K562 (cell line): ENCODE data around the gene TRIAP1. TPM values are rescaled to one million over a fixed set of nuclear protein-coding genes. Genes with fewer than 3 reads are reported as not detected.

ENCODE experiments used
- ATF1 ChIP-seq, 2 experiments: fragments of 450-650 bp in 1 of 2; IDR thresholded peaks; 2 replicates each; pipeline ENCODE4 v1.6.1; 2016; ENCODE audit warnings: missing compliant biosample characterization in 1 of 2, missing genetic modification characterization in 1 of 2
- ELF4 ChIP-seq: fragments of 450-650 bp; formaldehyde crosslinking; IDR thresholded peaks from 2 replicates; pipeline ENCODE4 v1.4.0; 2022; ENCODE audit warnings: missing genetic modification characterization
- KLF16 ChIP-seq: IDR thresholded peaks from 2 replicates; pipeline ENCODE4 v1.6.1; 2016; ENCODE audit warnings: antibody characterized with exemption
- MAFK ChIP-seq: IDR thresholded peaks from 2 replicates; pipeline ENCODE4 v1.6.1; 2011; ENCODE audit warnings: low read length, improper control_type of control experiment
- SLC30A9 ChIP-seq: fragments of 250-450 bp; sonication (Bioruptor Pico); IDR thresholded peaks from 2 replicates; pipeline ENCODE4 v1.8.0; 2022; ENCODE audit warnings: mild to moderate bottlenecking, moderate library complexity
- ZEB2 ChIP-seq: fragments of 450-650 bp; IDR thresholded peaks from 2 replicates; pipeline ENCODE4 v1.6.1; 2016
- ZNF12 ChIP-seq: sonication (generic); formaldehyde crosslinking; IDR thresholded peaks from 2 replicates; pipeline ENCODE4 v1.4.0; 2020; ENCODE audit warnings: mild to moderate bottlenecking, missing genetic modification reagents
- ZNF695 ChIP-seq: fragments of 450-650 bp; formaldehyde crosslinking; IDR thresholded peaks from 2 replicates; pipeline ENCODE4 v1.4.0; 2020; ENCODE audit warnings: mild to moderate bottlenecking, moderate library complexity
- polyA plus RNA-seq, 8 experiments: library from polyadenylated mRNA; depleted of rRNA in 4 of 8; stranded (reverse) in 5 of 8; unstranded in 3 of 8; fragments of >200 nt; fragmentation: Nextera tagmentation in 2 of 8; fragmentation: Illumina TruSeq in 1 of 8; extraction: Ambion mirVana in 2 of 8; extraction: Trizol in 1 of 8; gene quantifications; 2 replicates each; pipeline versions ENCODE4 v1.2.1 to v1.2.3, GENCODE V29; 2011 to 2014; ENCODE audit warnings: inconsistent platforms in 1 of 8, missing spikeins in 1 of 8
- total RNA-seq, 7 experiments: library from RNA; depleted of rRNA in 6 of 7; stranded (reverse); fragments of >200 nt in 6 of 7; fragmentation: Illumina TruSeq in 2 of 7; extraction: Trizol in 2 of 7; gene quantifications; 2 replicates each; pipeline versions ENCODE4 v1.2.1 to v1.2.3, GENCODE V29; 2011 to 2021; ENCODE audit warnings: low replicate concordance in 1 of 7
- TF ChIP-seq, protein P1 (sequence below): fragments of 250-450 bp; sonication (Bioruptor Pico); IDR thresholded peaks from 2 replicates; pipeline ENCODE4 v1.8.0; 2021; ENCODE audit warnings: mild to moderate bottlenecking, moderate library complexity
- TF ChIP-seq, protein P2 (sequence below): fragments of 250-450 bp; sonication (Bioruptor Pico); IDR thresholded peaks from 2 replicates; pipeline ENCODE4 v1.5.0; 2021; ENCODE audit warnings: mild to moderate bottlenecking, borderline replicate concordance
- TF ChIP-seq, protein P3 (sequence below): fragments of 150-350 bp; conservative IDR thresholded peaks from 2 replicates; pipeline ENCODE4 v1.6.1; 2014; ENCODE audit warnings: low read length
- TF ChIP-seq, protein P4 (sequence below): fragments of 450-650 bp; IDR thresholded peaks from 2 replicates; pipeline ENCODE4 v1.6.1; 2016; ENCODE audit warnings: low read depth

The TRIAP1 gene
- total and polyA plus RNA-seq, 9 of the 15 experiments (the other 6 are each of a cell fraction or from before 2014, with no cell fraction given), result 37.3 to 354 (median 65.4) TPM

DNA sequence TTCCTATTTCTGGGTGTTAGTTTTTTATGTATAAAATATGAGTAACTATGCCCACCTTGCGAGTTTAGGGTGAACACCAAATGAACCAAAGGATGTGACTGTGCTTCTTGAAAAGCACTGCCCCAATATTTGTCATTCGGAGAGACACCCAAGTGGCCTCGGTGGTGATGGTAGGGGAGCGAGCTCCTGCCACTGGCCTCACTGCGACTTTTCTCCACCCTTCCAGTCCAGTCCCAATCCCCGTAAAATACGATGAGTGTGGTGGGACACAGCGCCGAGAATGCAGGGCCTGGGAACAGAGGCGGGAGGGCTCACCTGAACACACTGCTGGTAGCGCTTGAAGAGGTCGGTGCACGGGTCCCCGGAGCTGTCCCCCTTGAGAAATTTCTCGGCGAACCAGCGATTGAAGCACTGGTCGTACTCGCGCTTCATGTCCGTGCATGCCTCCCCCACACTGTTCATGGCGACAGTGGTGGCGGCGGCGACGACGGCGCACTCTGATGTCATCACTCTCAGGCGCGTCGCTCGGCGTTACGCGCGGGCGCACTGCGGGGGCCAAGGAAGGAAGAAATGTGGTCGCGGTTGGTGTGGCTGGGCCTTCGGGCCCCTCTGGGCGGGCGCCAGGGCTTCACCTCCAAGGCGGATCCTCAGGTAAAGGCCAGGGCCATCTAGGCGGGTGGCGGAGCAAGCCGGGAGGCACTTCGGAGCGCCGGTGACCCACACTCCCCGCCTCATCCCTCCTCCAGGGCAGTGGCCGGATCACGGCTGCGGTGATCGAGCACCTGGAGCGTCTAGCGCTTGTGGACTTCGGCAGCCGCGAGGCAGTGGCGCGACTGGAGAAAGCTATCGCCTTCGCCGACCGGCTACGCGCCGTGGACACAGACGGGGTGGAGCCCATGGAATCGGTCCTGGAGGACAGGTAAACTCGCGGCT, at the start of gene TRIAP1, which contains the start of gene GATC (continued):
- peak; percentile 81; the same call in 1 of the 2 replicates for TF ChIP-seq ZNF12 (CRISPR knock-in tag)
- TF ChIP-seq ATF1 (CRISPR knock-in tag; IDR thresholded peaks at IDR 0.05), result peak; percentile 100
- TF ChIP-seq ATF1 (tag; IDR thresholded peaks at IDR 0.05), result peak; percentile 100
- no peak; the same call in 1 of the 2 replicates for TF ChIP-seq MAFK
- TF ChIP-seq, protein P1, sequence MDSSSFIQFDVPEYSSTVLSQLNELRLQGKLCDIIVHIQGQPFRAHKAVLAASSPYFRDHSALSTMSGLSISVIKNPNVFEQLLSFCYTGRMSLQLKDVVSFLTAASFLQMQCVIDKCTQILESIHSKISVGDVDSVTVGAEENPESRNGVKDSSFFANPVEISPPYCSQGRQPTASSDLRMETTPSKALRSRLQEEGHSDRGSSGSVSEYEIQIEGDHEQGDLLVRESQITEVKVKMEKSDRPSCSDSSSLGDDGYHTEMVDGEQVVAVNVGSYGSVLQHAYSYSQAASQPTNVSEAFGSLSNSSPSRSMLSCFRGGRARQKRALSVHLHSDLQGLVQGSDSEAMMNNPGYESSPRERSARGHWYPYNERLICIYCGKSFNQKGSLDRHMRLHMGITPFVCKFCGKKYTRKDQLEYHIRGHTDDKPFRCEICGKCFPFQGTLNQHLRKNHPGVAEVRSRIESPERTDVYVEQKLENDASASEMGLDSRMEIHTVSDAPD (CRISPR knock-in tag), result no peak
- TF ChIP-seq ZEB2, result no peak
- TF ChIP-seq, protein P2, sequence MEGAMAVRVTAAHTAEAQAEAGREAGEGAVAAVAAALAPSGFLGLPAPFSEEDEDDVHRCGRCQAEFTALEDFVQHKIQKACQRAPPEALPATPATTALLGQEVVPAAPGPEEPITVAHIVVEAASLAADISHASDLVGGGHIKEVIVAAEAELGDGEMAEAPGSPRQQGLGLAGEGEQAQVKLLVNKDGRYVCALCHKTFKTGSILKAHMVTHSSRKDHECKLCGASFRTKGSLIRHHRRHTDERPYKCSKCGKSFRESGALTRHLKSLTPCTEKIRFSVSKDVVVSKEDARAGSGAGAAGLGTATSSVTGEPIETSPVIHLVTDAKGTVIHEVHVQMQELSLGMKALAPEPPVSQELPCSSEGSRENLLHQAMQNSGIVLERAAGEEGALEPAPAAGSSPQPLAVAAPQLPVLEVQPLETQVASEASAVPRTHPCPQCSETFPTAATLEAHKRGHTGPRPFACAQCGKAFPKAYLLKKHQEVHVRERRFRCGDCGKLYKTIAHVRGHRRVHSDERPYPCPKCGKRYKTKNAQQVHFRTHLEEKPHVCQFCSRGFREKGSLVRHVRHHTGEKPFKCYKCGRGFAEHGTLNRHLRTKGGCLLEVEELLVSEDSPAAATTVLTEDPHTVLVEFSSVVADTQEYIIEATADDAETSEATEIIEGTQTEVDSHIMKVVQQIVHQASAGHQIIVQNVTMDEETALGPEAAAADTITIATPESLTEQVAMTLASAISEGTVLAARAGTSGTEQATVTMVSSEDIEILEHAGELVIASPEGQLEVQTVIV (CRISPR knock-in tag), result no peak
- TF ChIP-seq ELF4 (CRISPR knock-in tag), result no peak
- TF ChIP-seq ZNF695 (CRISPR knock-in tag), result no peak
- peak; percentile 72 for TF ChIP-seq KLF16
- TF ChIP-seq SLC30A9 (CRISPR knock-in tag), result no peak
- TF ChIP-seq, protein P3, sequence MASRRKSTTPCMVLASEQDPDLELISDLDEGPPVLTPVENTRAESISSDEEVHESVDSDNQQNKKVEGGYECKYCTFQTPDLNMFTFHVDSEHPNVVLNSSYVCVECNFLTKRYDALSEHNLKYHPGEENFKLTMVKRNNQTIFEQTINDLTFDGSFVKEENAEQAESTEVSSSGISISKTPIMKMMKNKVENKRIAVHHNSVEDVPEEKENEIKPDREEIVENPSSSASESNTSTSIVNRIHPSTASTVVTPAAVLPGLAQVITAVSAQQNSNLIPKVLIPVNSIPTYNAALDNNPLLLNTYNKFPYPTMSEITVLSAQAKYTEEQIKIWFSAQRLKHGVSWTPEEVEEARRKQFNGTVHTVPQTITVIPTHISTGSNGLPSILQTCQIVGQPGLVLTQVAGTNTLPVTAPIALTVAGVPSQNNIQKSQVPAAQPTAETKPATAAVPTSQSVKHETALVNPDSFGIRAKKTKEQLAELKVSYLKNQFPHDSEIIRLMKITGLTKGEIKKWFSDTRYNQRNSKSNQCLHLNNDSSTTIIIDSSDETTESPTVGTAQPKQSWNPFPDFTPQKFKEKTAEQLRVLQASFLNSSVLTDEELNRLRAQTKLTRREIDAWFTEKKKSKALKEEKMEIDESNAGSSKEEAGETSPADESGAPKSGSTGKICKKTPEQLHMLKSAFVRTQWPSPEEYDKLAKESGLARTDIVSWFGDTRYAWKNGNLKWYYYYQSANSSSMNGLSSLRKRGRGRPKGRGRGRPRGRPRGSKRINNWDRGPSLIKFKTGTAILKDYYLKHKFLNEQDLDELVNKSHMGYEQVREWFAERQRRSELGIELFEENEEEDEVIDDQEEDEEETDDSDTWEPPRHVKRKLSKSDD, result peak; percentile 97
- TF ChIP-seq, protein P4, sequence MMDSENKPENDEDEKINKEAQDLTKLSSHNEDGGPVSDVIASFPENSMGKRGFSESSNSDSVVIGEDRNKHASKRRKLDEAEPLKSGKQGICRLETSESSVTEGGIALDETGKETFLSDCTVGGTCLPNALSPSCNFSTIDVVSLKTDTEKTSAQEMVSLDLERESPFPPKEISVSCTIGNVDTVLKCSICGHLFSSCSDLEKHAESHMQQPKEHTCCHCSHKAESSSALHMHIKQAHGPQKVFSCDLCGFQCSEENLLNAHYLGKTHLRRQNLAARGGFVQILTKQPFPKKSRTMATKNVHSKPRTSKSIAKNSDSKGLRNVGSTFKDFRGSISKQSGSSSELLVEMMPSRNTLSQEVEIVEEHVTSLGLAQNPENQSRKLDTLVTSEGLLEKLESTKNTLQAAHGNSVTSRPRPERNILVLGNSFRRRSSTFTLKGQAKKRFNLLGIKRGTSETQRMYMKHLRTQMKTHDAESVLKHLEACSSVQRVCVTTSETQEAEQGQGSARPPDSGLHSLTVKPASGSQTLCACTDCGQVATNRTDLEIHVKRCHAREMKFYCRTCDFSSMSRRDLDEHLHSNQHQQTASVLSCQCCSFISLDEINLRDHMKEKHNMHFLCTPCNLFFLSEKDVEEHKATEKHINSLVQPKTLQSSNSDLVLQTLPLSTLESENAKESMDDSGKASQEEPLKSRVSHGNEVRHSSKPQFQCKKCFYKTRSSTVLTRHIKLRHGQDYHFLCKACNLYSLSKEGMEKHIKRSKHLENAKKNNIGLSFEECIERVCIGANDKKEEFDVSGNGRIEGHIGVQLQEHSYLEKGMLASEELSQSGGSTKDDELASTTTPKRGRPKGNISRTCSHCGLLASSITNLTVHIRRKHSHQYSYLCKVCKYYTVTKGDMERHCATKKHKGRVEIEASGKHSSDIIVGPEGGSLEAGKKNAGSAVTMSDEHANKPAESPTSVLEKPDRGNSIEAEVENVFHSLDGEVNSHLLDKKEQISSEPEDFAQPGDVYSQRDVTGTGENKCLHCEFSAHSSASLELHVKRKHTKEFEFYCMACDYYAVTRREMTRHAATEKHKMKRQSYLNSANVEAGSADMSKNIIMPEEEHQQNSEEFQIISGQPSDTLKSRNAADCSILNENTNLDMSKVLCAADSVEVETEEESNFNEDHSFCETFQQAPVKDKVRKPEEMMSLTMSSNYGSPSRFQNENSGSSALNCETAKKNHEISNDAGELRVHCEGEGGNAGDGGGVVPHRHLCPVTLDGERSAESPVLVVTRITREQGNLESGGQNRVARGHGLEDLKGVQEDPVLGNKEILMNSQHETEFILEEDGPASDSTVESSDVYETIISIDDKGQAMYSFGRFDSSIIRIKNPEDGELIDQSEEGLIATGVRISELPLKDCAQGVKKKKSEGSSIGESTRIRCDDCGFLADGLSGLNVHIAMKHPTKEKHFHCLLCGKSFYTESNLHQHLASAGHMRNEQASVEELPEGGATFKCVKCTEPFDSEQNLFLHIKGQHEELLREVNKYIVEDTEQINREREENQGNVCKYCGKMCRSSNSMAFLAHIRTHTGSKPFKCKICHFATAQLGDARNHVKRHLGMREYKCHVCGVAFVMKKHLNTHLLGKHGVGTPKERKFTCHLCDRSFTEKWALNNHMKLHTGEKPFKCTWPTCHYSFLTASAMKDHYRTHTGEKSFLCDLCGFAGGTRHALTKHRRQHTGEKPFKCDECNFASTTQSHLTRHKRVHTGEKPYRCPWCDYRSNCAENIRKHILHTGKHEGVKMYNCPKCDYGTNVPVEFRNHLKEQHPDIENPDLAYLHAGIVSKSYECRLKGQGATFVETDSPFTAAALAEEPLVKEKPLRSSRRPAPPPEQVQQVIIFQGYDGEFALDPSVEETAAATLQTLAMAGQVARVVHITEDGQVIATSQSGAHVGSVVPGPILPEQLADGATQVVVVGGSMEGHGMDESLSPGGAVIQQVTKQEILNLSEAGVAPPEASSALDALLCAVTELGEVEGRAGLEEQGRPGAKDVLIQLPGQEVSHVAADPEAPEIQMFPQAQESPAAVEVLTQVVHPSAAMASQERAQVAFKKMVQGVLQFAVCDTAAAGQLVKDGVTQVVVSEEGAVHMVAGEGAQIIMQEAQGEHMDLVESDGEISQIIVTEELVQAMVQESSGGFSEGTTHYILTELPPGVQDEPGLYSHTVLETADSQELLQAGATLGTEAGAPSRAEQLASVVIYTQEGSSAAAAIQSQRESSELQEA, result no peak
